Activated CD4-positive, alpha-beta T cell treated with anti-CD3 and anti-CD28 coated beads, Interleukin-2, amount 10 ng/mL, durations not matched to agents 7 days and 5 days (primary cell): Measurements from ENCODE around the gene DDRGK1. TPM values are rescaled to one million over a fixed set of nuclear protein-coding genes. Genes with fewer than 3 reads are reported as not detected.
"Not testable (repeated sequence)": the region's sequence is repeated elsewhere in the genome, so short reads cannot be mapped to it uniquely, and the experiment has no call there.

Experiments
- CTCF ChIA-PET: fragments of 350-600 bp; sonication (Branson Sonifier 250); formaldehyde crosslinking; loops from one replicate; lab custom pipeline; 2021; ENCODE audit warnings: antibody characterized with exemption; lab: Charles Lee
- POLR2A ChIA-PET: fragments of 350-600 bp; sonication (Branson Sonifier 250); formaldehyde crosslinking; loops from one replicate; lab custom pipeline; 2021; ENCODE audit warnings: antibody characterized with exemption; lab: Charles Lee
- DNase-seq: peaks from one replicate; pipeline ENCODE4 v3.0.0-alpha.2; 2020
- H3K27ac Mint-ChIP-seq: one replicate; pipeline ENCODE4 v1.8.0; 2021; ENCODE audit warnings: mild to moderate bottlenecking, moderate library complexity, mixed read lengths
- H3K27me3 Mint-ChIP-seq: one replicate; pipeline ENCODE4 v1.8.0; 2021; ENCODE audit warnings: mixed read lengths
- H3K36me3 Mint-ChIP-seq: one replicate; pipeline ENCODE4 v1.8.0; 2021; ENCODE audit warnings: low read depth, mixed read lengths
- H3K4me1 Mint-ChIP-seq: one replicate; pipeline ENCODE4 v1.8.0; 2021; ENCODE audit warnings: mixed read lengths
- H3K4me3 Mint-ChIP-seq: one replicate; pipeline ENCODE4 v1.8.0; 2021; ENCODE audit warnings: mild to moderate bottlenecking, moderate library complexity, mixed read lengths
- H3K9me3 Mint-ChIP-seq: one replicate; pipeline ENCODE4 v1.8.0; 2021; ENCODE audit warnings: mixed read lengths
- total RNA-seq, 2 experiments: library from RNA; stranded (reverse); gene quantifications; one replicate each; pipeline ENCODE4 v1.2.3, GENCODE V29; 2021

Gene DDRGK1
- total RNA-seq, 2 experiments from 2014 or later, result 46.5 to 58.9 TPM

DNA sequence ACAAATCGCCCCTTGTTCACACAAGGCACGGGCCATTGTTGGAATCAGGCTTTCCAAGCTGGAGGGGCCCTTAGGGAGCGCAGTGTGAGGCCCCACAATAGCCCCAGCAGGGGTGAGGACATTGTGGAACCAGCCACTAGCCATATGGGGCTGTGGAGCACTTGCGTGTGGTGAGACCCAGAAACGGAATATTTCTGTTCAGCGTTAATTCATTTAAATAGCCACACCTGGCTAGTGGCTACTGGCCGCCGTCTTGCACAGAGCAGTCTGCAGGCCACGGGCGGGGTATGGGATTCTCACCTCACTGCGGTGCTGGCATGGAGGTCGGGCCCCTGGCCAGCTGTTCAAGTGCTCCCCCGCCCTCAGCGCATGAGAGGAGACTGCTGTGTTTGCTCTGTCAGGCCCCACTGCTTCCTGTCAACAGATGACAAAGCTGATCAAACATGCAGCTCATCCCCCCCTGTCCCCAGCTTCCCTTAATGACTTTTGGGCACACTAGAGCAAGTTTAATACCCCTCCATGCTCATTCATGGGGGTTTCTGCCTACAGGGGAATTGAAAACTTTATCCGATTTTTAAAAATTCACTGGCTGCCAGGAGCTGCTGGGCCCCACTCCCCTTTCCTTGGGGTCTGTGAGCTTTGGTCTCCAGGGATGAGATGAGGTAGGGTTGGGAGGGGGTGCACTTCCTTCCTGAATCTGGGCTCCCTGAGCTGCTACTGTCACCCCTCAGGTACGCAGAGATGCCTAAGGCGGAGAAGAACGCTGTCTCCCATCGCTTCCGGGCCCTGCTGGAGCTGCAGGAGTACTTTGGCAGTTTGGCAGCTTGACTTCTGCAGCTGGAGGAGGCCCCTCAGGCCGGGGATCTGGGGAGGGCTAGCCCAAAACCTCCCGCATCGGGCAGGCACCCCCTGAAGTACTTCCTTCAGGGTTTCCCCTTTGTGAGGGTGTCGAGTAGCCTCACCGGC, 18.4 kb upstream of the DDRGK1 start:
- Mint-ChIP-seq H3K27me3 (no peaks in the 10 kb centered on the region), H3K4me3 (no peak overlapping the region), H3K27ac (peak overlapping the region; percentile 88), H3K4me1 (peaks cover 22% of the 10 kb centered on the region), H3K9me3 (no peaks in the 10 kb centered on the region), H3K36me3 (peaks cover 13% of the 10 kb centered on the region)
- DNase-seq, result peak; percentile 60
- ChIA-PET CTCF (interaction anchor here (0.6 to 1.6 kb wide), 3 partner anchors 10 to 35 kb away, joined by 4 to 5 read pairs (median 4); no protein-coding TSS in a partner anchor), POLR2A (interaction anchor here (0.5 to 0.7 kb wide), 2 partner anchors 11 to 19 kb away, joined by 3 to 4 read pairs; no protein-coding TSS in a partner anchor)

GRCh38 chr20:3221398-3222226, 17.1 kb upstream of the DDRGK1 start:
- DNase-seq, result no peak
- Mint-ChIP-seq H3K4me1 (peaks cover 22% of the 10 kb centered on the region), H3K36me3 (peaks cover 13% of the 10 kb centered on the region), H3K4me3 (no peak overlapping the region), H3K27me3 (no peaks in the 10 kb centered on the region), H3K27ac (peak overlapping the region; percentile 21), H3K9me3 (no peaks in the 10 kb centered on the region)
- POLR2A ChIA-PET, result no interaction called here
- CTCF ChIA-PET, result interaction anchor here (1.4 kb wide), 1 partner anchor 11 kb away, joined by 4 read pairs; no protein-coding TSS in a partner anchor

DNA sequence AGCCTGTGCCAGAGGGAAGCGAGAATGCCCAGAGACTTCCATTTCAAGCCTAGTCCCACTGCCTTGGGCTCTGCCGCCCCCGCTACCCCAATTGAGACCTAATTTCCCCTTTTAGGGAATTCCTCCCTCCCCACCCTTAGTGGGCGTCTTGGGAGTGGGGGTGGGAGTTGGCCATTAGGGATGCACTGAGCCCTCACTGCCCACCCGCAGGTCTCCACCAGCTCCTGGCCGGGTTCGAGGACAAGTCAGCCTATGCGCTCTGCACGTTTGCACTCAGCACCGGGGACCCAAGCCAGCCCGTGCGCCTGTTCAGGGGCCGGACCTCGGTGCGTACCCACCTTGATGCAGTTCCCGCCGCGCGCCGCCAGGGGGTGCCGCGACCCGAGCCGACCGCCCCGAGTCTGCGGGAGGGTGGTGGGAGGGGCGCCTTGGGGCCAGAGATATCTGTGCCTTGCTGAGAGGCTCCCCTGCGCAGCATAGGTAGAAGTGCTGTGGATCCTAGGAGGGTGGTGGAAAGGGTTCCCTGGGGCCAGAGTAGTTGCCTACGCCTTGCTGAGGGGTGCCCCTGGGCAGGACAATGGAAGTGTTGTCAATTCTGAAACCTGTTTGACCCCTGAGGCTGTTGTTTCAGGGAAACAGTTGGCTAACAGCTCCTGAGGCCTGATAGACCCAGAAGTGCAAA, 14.0 kb upstream of the DDRGK1 start:
- ChIA-PET CTCF (interaction anchor here (0.6 to 2.5 kb wide), 4 partner anchors 9 to 58 kb away, joined by 3 to 11 read pairs (median 4); partner anchors contain the start of genes ITPA and SLC4A11), POLR2A (no interaction called here)
- Mint-ChIP-seq H3K4me3 (no peak overlapping the region), H3K27ac (no peak overlapping the region), H3K4me1 (peaks cover 13% of the 10 kb centered on the region), H3K36me3 (peaks cover 17% of the 10 kb centered on the region), H3K9me3 (no peaks in the 10 kb centered on the region), H3K27me3 (no peaks in the 10 kb centered on the region)
- peak; percentile 75 for DNase-seq

- H3K4me1 Mint-ChIP-seq, H3K4me3 Mint-ChIP-seq, H3K27ac Mint-ChIP-seq, POLR2A ChIA-PET, DNase-seq, H3K27me3 Mint-ChIP-seq, H3K9me3 Mint-ChIP-seq: not testable (repeated sequence)
- CTCF ChIA-PET, result interaction anchor here (1.4 kb wide), 1 partner anchor 100 kb away, joined by 3 read pairs; no protein-coding TSS in a partner anchor
- peaks cover 11% of the 10 kb centered on the region for H3K36me3 Mint-ChIP-seq
Measured at GRCh38 chr20:3215359-3215917, 11.0 kb upstream of the DDRGK1 start.

GRCh38 chr20:3213226-3213625, 8.7 kb upstream of the DDRGK1 start:
- peaks cover 20% of the 10 kb centered on the region for H3K4me1 Mint-ChIP-seq
- no peak overlapping the region for H3K4me3 Mint-ChIP-seq
- POLR2A ChIA-PET, result no interaction called here
- H3K27ac Mint-ChIP-seq, result no peak overlapping the region
- peaks cover 15% of the 10 kb centered on the region for H3K36me3 Mint-ChIP-seq
- no peak for DNase-seq
- CTCF ChIA-PET, result interaction anchor here (0.9 kb wide), 1 partner anchor 27 kb away, joined by 3 read pairs; no protein-coding TSS in a partner anchor
- no peaks in the 10 kb centered on the region for H3K27me3 Mint-ChIP-seq
- no peaks in the 10 kb centered on the region for H3K9me3 Mint-ChIP-seq

DNA sequence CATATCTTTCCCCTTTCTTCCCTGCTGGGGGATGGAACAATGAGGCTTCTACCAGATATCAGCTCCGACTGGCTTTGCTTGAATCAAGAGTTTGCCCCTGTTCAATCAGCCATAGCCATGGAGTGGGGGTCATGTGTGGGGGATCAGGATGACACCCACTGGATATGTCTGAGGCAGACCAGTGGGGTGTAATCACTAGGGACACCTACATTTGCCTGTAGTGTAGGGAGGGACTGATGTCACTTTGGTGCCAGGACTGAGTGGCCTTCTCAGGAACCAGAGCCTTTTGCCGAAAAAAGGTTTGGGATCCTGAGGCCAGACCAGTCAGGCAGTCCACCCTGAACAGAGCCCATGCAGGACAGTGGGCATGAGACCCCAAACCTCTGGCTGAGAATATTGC, 5.9 kb upstream of the DDRGK1 start:
- Mint-ChIP-seq H3K27ac (peak overlapping the region; percentile 94), H3K36me3 (peaks cover 15% of the 10 kb centered on the region), H3K27me3 (no peaks in the 10 kb centered on the region), H3K4me1 (peaks cover 22% of the 10 kb centered on the region), H3K9me3 (no peaks in the 10 kb centered on the region), H3K4me3 (peak overlapping the region; percentile 100)
- POLR2A ChIA-PET, result no interaction called here
- DNase-seq, result no peak
- CTCF ChIA-PET, result interaction anchor here (1.3 to 3.3 kb wide), 2 partner anchors 9 to 38 kb away, joined by 3 to 11 read pairs; no protein-coding TSS in a partner anchor

DNA sequence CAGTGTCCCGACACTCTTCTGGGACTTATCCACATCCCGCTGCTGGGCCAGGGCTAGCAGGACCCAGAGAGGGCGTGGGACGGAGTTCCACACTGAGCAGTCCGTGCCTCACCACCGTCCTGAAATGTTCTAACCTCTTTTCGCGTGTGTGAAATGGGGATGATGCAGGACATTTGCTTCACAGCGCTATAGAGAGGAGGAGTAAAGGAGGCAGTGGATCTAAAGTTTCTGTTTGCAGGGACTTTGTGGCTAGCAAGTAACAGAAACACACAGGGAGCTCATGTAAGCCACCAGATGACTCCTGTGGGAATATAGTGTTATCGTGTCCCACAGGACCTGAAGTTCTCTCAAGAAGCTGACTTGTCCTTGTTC, 5.5 kb upstream of the DDRGK1 start:
- CTCF ChIA-PET, result interaction anchor here (1.3 to 3.3 kb wide), 2 partner anchors 9 to 38 kb away, joined by 3 to 11 read pairs; no protein-coding TSS in a partner anchor
- H3K36me3 Mint-ChIP-seq, result peaks cover 15% of the 10 kb centered on the region
- H3K4me1 Mint-ChIP-seq, result peaks cover 26% of the 10 kb centered on the region
- no peak for DNase-seq
- no peaks in the 10 kb centered on the region for H3K9me3 Mint-ChIP-seq
- no peaks in the 10 kb centered on the region for H3K27me3 Mint-ChIP-seq
- POLR2A ChIA-PET, result no interaction called here
- peak overlapping the region; percentile 100 for H3K4me3 Mint-ChIP-seq
- peak overlapping the region; percentile 94 for H3K27ac Mint-ChIP-seq

DNA sequence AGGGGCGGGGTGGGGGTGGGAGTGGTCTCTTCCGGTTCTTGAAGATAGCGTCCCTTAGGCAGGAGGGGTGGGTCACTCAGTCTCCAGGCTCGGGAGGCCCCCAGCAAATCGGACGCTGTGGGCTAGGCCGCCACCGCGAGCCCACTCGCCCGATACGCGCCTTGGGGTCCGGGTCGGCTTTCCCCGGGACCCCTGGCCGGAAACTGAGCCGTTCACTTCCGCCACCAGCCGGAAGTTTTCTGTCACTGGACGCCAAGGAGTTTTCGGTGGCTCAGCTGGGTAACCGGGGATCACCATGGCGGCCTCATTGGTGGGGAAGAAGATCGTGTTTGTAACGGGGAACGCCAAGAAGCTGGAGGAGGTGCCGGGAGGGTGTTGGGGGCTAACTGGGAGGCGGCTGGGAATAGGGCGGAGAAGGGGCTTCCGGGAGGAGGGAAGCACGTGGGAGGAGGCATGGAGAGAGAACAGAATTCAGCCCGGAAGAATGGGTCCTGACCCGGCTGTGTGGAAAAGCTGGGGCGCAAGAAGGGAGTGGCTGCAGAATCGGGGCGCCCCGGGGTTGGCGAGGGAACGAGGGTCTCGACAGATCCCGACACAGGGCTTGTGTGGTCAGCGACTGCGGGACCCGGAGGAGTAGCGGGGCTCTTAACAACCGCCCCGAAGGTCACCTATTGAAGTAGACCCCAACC, 4.9 kb upstream of the DDRGK1 start, which contains the start of gene ITPA:
TSS of gene ITPA (plus strand) at position 242 of the 689 bp plus-strand sequence. CDS start at position 296, 54 bp downstream.
- Mint-ChIP-seq H3K4me3 (peak within 1 kb of the TSS; percentile 100), H3K27ac (peak within 1 kb of the TSS; percentile 94), H3K4me1 (peaks cover 28% of the 10 kb centered on the region), H3K9me3 (no peaks in the 10 kb centered on the region), H3K36me3 (peaks cover 15% of the 10 kb centered on the region), H3K27me3 (no peaks in the 10 kb centered on the region)
- ChIA-PET POLR2A (no interaction called here), CTCF (interaction anchor here (1.3 to 3.3 kb wide), 2 partner anchors 10 to 37 kb away, joined by 3 to 11 read pairs; no protein-coding TSS in a partner anchor)
- peak; percentile 71 for DNase-seq

GRCh38 chr20:3208786-3209256, 4.3 kb upstream of the DDRGK1 start:
- Mint-ChIP-seq H3K9me3 (no peaks in the 10 kb centered on the region), H3K36me3 (peaks cover 14% of the 10 kb centered on the region), H3K27me3 (no peaks in the 10 kb centered on the region), H3K4me3 (peak overlapping the region; percentile 100), H3K27ac (peak overlapping the region; percentile 94), H3K4me1 (peaks cover 28% of the 10 kb centered on the region)
- ChIA-PET CTCF (interaction anchor here (0.6 to 3.3 kb wide), 2 partner anchors 10 to 734 kb away, joined by 3 to 11 read pairs; no protein-coding TSS in a partner anchor), POLR2A (no interaction called here)
- no peak for DNase-seq

GRCh38 chr20:3203315-3204123, 963 bp downstream of the DDRGK1 start:
- peaks cover 31% of the 10 kb centered on the region for H3K36me3 Mint-ChIP-seq
- peak overlapping the region; percentile 97 for H3K27ac Mint-ChIP-seq
- H3K4me3 Mint-ChIP-seq, result peak overlapping the region; percentile 92
- H3K27me3 Mint-ChIP-seq, result no peaks in the 10 kb centered on the region
- DNase-seq, result peak; percentile 44
- ChIA-PET POLR2A (interaction anchor here (0.5 kb wide), 2 partner anchors 8 to 128 kb away, joined by 3 read pairs; no protein-coding TSS in a partner anchor), CTCF (interaction anchor here (0.8 to 0.9 kb wide), 2 partner anchors 20 to 36 kb away, joined by 3 read pairs; partner anchors contain the start of gene SLC4A11)
- H3K4me1 Mint-ChIP-seq, result peaks cover 22% of the 10 kb centered on the region
- H3K9me3 Mint-ChIP-seq, result no peaks in the 10 kb centered on the region
